AG09319 (cell line): ENCODE data around the gene NEK1.
A peak's percentile ranks its signal among the peaks of the same experiment; 100 is the strongest.

Experiments
- DNase-seq: peaks from one replicate; pipeline ENCODE4 v3.0.0-alpha.2; 2010; ENCODE audit warnings: low read depth; ENCODE audit errors: extremely low read depth
- TF ChIP-seq, protein P1 (sequence below): IDR thresholded peaks from 2 replicates; pipeline ENCODE4 v1.5.1; 2011; ENCODE audit warnings: low read depth, mild to moderate bottlenecking, inconsistent platforms, low read length, moderate library complexity

NEK1 gene

DNA sequence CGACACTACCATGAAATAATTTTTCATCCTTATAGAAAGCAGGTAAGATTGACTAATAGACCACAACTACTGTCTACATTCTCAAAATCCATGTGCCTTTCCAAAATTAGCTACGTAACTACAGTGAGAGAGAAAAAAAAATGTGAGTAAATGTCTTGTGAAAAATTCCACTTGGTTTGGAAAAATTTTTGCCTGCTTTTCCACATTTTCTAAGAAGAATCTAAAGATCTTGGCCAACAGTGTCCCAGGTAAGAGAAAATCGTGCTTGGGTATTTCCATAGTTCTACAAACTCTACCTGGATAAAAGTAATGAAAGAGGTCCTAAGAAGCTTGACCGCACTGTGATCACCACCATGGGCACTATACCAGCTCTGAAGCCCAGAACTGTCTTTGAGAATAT is 6.6 kb upstream of the NEK1 start:
- no peak for DNase-seq
- TF ChIP-seq, protein P1, sequence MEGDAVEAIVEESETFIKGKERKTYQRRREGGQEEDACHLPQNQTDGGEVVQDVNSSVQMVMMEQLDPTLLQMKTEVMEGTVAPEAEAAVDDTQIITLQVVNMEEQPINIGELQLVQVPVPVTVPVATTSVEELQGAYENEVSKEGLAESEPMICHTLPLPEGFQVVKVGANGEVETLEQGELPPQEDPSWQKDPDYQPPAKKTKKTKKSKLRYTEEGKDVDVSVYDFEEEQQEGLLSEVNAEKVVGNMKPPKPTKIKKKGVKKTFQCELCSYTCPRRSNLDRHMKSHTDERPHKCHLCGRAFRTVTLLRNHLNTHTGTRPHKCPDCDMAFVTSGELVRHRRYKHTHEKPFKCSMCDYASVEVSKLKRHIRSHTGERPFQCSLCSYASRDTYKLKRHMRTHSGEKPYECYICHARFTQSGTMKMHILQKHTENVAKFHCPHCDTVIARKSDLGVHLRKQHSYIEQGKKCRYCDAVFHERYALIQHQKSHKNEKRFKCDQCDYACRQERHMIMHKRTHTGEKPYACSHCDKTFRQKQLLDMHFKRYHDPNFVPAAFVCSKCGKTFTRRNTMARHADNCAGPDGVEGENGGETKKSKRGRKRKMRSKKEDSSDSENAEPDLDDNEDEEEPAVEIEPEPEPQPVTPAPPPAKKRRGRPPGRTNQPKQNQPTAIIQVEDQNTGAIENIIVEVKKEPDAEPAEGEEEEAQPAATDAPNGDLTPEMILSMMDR, result no peak

DNA sequence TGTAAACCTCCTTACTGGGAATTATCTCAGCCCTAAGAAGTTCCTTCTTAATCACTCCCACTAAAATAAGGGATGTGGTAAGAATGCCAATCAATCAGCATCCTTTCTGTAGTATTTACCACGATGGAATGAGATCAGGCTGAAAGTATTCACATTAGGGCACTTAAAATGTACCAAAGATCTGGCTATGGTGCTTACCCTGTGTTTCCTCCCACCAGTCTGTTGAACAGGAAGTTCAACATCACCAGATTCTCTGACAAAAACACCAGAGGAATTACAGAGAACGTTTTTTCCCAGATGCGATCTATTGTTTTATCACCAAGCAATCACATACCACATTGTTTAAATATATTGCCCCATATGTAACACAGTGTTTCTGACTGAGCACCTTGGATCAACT is 5.9 kb upstream of the NEK1 start:
- TF ChIP-seq, protein P1, result no peak

DNA sequence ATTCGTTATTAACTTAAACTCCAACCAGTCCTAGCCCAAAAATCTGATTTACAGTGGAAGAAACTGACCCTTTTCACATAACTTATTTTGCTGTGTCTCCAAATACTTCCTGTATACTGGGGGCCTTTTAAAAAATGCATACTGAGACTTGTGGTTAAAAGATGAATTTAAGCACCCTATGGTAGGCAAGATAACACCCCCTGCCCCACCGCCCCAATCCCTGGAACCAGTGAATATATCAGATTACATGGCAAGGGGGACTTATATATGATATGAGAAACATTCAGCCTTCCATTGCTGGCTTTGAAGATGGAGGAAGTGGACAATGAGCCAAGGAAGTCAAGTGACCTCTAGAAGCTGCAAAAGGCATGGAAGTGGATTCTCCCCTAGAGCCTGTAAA is 4.9 kb upstream of the NEK1 start:
- no peak for DNase-seq
- TF ChIP-seq, protein P1, result no peak

More for the DNA sequence above, 5.9 kb upstream of the NEK1 start:
- DNase-seq, result no peak

DNA sequence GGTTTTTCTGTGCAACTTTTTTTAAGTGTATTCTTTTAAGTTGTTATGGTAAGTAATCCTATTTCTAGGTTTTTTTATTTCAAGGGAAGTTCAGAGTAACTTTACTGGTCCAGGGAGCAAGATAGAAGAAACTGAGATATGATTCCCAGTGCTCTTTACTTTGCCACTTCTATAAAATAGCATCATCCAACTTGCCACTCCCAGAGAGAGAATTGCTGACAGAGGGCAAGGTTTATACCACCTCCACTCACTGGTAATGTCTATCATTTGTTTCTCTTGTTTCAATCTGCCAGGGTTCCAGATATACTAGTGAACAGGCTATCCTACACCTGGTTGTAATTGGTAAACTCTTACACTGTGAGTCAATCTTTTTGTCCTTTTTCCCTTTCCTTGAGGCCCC is 4.5 kb upstream of the NEK1 start:
- TF ChIP-seq, protein P1, result no peak
- DNase-seq, result no peak

DNA sequence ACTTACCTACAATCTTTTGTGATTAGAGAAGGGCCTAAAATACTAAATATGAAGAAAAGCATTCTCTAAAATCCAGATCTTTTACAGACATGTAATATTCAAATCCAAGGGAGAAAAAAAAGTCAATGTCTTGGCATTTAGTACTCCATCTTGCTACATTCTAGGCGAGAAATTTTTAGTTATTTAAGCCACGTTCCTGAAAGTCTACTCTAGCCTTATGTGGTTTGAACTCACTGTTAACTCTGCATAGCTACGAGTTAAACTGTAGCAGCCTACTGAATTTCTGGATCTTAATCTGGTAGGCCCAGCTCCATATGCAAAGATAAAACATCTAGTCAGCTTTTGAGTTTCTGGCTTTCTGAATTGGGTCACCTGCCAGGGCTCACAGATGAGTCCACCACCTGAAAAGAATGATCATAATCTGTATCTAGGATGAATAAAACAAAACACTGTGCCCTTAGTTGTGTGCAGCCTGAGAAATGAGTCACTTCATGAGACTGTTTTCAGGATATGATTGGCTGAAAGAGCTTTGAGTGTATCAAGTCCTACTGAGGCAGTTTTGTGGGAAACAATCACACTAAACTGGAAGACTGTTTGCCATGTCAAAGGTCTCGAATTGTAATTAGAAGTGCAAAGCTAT is 3.2 kb upstream of the NEK1 start:
- TF ChIP-seq, protein P1, result no peak
- no peak for DNase-seq

DNA sequence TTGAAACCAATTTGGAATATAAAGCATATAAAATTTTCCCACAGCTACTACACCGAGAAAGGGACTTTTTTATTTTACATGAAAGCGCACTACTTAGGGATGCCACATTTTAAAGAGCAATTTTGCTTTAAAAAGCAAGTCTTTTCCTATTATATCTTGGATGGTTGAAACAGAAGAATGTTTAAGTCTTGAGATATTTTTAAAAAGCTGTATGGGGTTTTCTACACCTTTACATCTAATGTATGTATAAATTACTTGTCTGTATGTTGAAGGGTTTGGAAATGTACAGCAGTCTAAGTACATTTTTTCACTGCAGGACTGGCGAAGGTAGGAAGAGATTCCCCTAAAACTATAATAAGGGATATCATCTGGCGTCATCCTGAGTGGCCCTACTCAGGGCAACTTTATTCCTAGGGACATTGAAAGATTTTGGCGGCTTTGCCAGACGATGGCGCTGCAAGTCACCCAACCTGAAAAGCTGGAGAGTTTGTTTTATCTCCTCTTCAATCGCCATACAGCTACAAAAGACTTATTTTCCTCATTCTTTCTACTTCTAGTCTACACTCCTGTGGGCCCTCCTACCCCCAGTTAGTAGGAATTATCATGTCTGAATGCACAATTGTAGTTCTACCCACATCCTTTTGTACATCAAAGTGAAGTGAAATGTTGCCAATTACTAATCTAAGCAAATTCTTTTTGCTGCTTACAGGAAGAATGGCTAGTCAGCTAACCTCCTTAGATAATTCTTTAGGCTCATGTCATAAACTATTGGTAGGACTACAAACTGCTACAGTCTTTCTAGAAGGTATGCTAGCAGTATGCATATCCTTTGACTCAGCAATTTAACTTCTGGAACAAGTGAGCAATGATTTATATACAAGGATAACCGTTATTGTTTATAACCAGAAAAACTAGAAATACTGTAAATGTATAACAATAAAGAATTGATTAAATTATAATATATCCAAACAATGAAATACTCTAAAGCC is 782 bp upstream of the NEK1 start:
- TF ChIP-seq, protein P1, result peak; percentile 76
- DNase-seq, result no peak

DNA sequence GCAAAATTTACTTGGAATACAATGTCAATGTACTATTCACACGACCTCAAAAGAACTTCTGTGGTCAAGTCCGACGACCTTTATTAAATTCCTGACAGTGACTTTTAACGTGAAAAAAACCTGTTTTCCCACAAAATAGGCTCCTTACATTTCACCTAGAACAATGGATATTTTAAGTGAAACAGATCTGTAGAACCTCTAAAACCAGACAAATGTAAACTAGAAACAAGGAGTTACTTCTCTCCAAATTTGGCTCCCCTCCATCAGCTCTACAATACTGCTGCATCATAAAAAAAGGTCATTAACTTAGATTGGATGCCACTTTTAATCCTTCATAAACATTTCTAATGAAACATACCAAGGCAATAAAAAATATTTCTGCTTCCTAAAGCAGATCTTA is 1.2 kb downstream of the NEK1 start:
- DNase-seq, result no peak
- TF ChIP-seq, protein P1, result no peak
